Measurements from ENCODE around the gene ARHGAP26. TPM values are rescaled to one million over a fixed set of nuclear protein-coding genes. Genes with fewer than 3 reads are reported as not detected.
"Not testable (repeated sequence)": the region's sequence is repeated elsewhere in the genome, so short reads cannot be mapped to it uniquely, and the experiment has no call there.

ARHGAP26 gene
- total RNA-seq, 1 donor from 2014 or later = 60.3 TPM

DNA sequence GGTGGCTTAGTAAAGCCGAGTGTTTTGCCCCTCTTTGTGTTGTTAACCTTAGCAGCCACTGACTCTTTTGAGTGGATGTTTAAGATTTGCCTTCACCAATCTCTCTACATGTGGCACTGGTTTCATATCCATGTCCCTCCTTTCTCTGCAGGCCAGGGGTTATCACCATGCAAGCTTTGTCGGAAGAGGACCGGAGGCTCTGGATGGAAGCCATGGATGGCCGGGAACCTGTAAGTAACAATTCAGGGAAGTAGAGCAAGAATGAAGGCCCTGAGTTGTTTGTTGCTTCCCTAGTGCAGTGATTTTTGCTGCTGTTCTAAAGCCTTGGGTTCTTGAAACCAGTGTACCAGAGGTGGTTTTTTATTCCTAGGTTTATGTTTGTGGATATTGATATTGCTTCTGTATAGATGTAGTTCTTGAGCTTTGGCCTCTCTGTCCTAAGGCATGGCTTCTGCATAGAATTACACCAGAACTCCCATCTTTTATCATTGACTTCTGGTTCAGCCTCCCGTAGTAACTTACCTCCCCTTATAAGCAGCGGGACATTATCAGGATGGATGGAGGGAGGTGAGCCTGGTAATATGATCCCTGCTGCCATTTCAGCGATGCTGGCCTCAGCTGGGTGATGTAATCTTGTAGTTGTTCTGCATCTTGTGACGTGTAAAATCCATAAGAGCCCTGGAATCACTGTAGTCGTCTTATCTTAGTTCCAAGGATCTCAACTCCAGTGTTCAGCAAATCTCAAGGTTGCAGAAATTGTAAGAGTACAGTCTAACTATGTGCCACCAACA lies 161.9 kb downstream of the ARHGAP26 start:
- DNase-seq (ENCODE audit: low spot score) = no peak

DNA sequence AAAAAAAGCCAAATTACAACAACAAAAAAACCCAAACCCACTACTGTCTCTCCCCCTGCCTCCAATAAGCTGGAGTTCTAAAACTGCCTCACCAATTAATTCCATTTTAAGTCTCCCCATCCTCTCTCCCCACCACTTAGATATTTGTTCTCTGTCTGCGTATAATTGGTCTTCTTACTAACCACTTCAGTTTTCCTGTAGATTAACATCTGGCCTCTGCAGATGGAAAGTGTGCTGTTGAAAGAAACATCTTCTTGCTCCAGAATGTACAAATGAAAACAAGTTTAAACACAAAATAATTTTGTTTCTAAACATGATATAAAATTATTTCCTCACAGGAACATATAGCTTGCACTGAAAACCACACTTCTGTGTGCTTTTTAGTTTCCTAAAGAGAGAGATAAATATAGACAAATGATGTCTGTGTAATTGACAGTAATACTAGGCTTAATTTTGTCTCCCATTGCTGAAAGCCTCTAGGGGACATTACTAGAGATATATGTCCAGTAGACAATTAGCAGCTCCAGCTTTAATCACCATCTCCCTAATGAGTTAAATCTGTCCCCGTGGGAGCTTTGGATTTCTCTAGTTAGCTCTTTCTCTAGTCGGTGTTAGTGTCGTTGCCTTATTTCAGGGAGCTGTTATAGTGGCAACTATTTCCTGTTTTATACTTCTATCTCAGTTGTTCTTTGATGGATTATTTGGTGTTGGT lies 164.0 kb downstream of the ARHGAP26 start:
- DNase-seq (ENCODE audit: low spot score) = no peak

GRCh38 chr5:142935014-142935413 lies 164.8 kb downstream of the ARHGAP26 start:
- DNase-seq (ENCODE audit: low spot score) = no peak

DNA sequence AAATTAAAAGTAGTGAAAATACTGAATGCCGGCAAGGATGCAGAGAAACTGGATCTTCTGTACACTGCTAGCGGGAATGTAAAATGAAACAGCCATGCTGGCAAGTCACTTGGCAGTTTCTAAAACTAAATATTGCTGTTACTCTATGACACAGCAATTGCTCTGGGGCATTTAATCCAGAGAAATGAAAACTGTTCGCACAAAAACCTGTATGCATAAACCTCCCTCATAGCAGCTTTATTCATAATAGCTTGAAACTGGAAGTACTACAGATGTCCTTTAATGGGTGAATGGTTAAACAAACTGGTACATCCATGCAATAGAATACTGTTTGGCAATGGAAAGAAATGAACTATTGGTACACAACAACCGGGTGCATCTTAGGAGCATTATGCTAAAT lies 167.2 kb downstream of the ARHGAP26 start:
- no peak for DNase-seq (ENCODE audit: low spot score)

DNA sequence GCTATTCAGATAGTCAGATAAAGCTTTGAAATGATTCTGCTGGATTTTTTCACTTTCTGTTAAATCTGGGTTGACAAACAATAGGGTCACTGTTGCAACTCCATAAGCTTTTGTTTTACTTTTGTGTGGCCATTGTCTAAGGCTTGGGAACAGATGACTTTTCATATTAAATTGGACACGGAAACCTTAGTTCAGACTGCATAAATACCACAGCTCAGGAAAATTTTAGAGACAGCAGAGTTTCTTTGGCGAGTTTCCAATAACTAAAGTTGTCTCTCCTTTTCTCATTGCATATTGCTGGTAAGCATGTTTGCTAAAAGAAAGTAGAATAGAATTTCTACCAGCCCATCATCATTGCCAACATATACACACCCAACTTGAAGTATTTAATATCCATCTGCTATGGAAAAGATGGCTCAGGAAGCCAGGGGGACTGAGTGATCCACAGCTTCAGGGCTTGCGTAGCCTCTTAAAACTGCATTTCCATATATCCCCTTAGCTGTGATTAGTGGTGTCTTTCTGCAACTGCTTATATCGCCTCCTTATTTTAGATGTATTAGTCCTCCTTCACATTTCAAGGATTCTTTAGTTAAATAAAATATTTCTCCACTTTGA lies 168.2 kb downstream of the ARHGAP26 start:
- no peak for DNase-seq (ENCODE audit: low spot score)

- DNase-seq (ENCODE audit: low spot score) = no peak
Observed at GRCh38 chr5:142939006-142939405, 168.8 kb downstream of the ARHGAP26 start.

GRCh38 chr5:142939884-142940283 lies 169.7 kb downstream of the ARHGAP26 start:
- no peak for DNase-seq (ENCODE audit: low spot score)

GRCh38 chr5:142941245-142941644 lies 171.1 kb downstream of the ARHGAP26 start:
- no peak for DNase-seq (ENCODE audit: low spot score)

GRCh38 chr5:142942901-142943300 lies 172.7 kb downstream of the ARHGAP26 start:
- no peak for DNase-seq (ENCODE audit: low spot score)

DNA sequence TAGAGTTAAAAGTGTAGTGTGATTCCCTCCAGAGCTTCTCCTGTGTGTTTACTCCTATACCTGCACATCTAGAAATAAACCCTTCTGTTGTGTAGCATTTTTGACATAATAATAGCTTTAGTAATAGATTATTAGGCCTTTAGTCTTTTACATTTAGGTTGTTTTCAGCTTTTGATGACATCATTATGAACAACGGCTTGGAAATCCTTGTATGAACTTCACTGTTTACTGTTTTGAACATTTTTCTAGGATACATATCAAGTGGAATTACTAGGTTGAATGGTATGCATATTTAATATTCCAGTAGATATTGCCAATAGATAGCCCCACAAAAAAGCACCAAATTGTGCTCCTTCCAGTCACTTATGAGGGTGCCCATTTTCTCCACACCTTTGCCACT lies 174.0 kb downstream of the ARHGAP26 start:
- DNase-seq (ENCODE audit: low spot score) = no peak

GRCh38 chr5:142945321-142945720 lies 175.1 kb downstream of the ARHGAP26 start:
- no peak for DNase-seq (ENCODE audit: low spot score)

DNA sequence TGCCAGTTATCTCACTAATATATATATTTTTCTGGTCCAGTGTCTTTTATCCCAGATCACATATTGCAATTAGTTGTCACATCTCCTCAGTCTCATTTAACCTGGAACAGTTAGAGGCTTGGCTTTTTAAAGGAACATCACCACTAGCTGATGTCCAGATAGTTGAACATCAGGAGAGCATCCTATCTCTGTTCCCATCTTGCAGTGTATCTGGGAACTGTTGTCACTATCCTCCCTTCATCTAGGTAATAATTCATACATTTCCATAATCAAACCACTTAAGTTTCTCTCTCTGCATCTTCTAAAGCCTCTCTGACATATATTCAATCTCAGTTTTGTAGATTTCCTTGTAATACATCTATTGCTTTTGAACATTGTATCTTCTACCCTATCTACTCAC lies 175.7 kb downstream of the ARHGAP26 start:
- no peak for DNase-seq (ENCODE audit: low spot score)

DNA sequence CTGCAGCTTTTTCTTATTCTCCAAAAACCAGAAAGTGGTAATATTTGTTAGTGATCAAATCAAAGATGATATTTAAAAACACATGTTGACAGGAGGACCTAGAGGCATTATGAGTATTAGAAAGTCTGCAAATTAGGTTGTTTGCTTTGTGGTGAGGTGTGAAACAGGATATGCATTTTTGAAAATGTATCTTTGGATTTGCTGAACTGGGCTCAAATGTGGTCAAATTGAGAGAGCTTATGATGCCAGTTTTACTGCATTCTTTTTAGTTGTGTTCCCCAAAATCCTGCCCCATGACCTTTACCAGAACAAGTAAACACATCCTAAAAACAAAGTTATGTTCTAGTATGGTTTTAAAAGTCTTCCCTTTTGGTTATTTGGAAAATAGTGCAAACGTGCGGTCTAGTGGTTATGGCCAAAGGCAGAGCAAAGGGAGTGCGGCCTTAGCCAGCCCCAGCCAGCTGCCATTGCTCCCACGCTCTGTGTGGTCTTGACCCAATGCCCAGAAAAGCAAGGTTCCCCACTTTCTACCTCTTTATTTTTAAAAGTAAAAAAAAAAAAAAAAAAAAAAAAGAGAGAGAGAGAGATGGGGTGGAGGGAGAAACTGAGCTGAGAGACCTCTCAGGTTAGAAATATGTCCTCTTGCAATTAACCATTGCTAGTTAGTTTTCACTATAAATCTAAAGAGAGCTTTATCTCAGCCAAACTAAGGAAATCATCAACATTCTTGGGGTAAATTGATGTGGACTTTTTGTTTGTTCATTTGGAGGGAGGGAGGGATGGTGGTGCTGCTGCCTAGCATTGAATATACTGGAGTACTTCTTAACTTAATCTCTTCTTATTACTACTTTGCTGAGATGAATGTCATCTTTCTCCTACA lies 176.6 kb downstream of the ARHGAP26 start:
- no peak for DNase-seq (ENCODE audit: low spot score)

DNA sequence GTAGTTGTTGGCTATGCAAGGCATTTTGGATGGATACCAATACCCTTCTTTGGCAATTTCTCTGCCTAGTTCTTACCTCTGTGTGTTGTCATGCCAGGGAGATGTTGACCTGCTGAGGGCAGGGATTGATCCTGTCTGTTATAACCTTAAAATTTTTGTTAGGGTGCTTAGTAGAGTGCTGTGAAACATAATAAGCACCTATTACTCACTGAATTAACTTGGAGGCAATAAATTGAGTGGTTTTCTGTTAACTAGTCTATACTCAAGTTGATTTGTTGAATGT lies 177.2 kb downstream of the ARHGAP26 start:
- DNase-seq (ENCODE audit: low spot score) = no peak

- no peak for DNase-seq (ENCODE audit: low spot score)
Observed at GRCh38 chr5:142952229-142952628, 182.1 kb downstream of the ARHGAP26 start.

GRCh38 chr5:142952871-142953270 lies 182.7 kb downstream of the ARHGAP26 start:
- DNase-seq (ENCODE audit: low spot score) = not testable (repeated sequence)

DNA sequence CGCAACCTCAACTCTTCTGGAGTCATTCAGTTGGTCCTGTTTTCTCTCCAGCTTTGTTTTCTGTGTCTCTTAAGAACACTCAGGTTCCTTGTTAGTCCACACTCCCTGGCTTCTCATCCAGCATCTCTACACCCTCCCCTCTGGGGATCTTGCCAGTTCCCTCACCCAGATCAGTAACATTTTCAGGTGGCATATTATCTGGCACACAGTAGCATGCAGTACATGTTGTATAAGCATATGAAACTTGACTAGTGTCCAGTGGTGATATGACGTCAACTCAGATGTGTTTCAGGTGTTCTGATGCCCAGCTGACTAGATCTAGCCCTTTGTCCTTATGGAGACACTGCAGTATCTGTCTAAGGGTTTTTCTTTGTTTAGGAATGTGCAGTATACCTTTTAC lies 184.3 kb downstream of the ARHGAP26 start:
- no peak for DNase-seq (ENCODE audit: low spot score)

DNA sequence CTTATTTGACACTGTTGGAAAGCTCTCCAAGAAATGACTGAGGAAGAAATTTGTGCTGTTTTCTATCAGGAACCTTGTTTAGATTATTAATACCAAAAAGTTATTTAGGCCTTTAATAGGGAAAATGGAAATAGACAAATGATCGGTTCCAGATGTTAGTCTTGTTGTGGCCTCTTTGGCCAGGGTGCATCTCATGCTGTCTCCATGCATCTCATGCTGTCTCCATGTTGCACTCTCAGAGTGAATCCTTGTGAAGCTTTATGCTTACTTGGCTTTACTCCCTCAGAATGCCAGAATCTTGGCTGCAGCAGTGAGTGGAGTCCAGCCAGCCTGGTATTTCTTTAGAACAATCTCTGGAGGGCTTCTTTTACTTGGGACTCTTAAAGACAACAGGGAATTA lies 185.5 kb downstream of the ARHGAP26 start:
- no peak for DNase-seq (ENCODE audit: low spot score)

GRCh38 chr5:142957528-142957927 lies 187.4 kb downstream of the ARHGAP26 start:
- no peak for DNase-seq (ENCODE audit: low spot score)

- no peak for DNase-seq (ENCODE audit: low spot score)
Observed at GRCh38 chr5:142958944-142959682, 188.9 kb downstream of the ARHGAP26 start.

Data from mucosa of gallbladder (tissue), 1 donor.